Measurements from ENCODE around the gene MRPS2. TPM values are rescaled to one million over a fixed set of nuclear protein-coding genes. Genes with fewer than 3 reads are reported as not detected.
A peak's percentile ranks its signal among the peaks of the same experiment; 100 is the strongest.

MRPS2 gene
- total RNA-seq, 2 donors from 2014 or later: 29.9 to 48.6 TPM

- H3K27me3 Mint-ChIP-seq: no peaks in the 10 kb centered on the region
- H3K27ac Mint-ChIP-seq: no peak overlapping the region
- ATAC-seq (replicated peaks): no peak
- H3K4me1 Mint-ChIP-seq: no peaks in the 10 kb centered on the region
- no peak overlapping the region for H3K4me3 Mint-ChIP-seq
- H3K36me3 Mint-ChIP-seq (ENCODE audit: low read depth): peaks cover 6% of the 10 kb centered on the region
- no peaks in the 10 kb centered on the region for H3K9me3 Mint-ChIP-seq
Measured at GRCh38 chr9:135488013-135488330, 12.5 kb upstream of the MRPS2 start.

- Mint-ChIP-seq H3K27ac (no peak overlapping the region), H3K36me3 (ENCODE audit: low read depth) (peaks cover 6% of the 10 kb centered on the region), H3K4me1 (no peaks in the 10 kb centered on the region), H3K27me3 (no peaks in the 10 kb centered on the region), H3K4me3 (no peak overlapping the region), H3K9me3 (no peaks in the 10 kb centered on the region)
- ATAC-seq (replicated peaks): no peak
Measured at GRCh38 chr9:135488527-135488926, 12.0 kb upstream of the MRPS2 start.

GRCh38 chr9:135489188-135489906 lies 11.1 kb upstream of the MRPS2 start:
- Mint-ChIP-seq H3K4me1 (no peaks in the 10 kb centered on the region), H3K36me3 (ENCODE audit: low read depth) (peaks cover 6% of the 10 kb centered on the region), H3K4me3 (no peak overlapping the region), H3K9me3 (no peaks in the 10 kb centered on the region), H3K27ac (no peak overlapping the region), H3K27me3 (no peaks in the 10 kb centered on the region)
- no peak for ATAC-seq (replicated peaks)

- Mint-ChIP-seq H3K36me3 (ENCODE audit: low read depth) (peaks cover 2% of the 10 kb centered on the region), H3K4me3 (no peak overlapping the region), H3K4me1 (no peaks in the 10 kb centered on the region), H3K27ac (no peak overlapping the region), H3K9me3 (no peaks in the 10 kb centered on the region), H3K27me3 (peaks cover 5% of the 10 kb centered on the region)
- no peak for ATAC-seq (replicated peaks)
Measured at GRCh38 chr9:135490166-135490870, 10.2 kb upstream of the MRPS2 start.

GRCh38 chr9:135490980-135491464 lies 9.5 kb upstream of the MRPS2 start:
- no peak overlapping the region for H3K27ac Mint-ChIP-seq
- no peak for ATAC-seq (replicated peaks)
- no peaks in the 10 kb centered on the region for H3K4me1 Mint-ChIP-seq
- H3K27me3 Mint-ChIP-seq: peaks cover 5% of the 10 kb centered on the region
- H3K4me3 Mint-ChIP-seq: no peak overlapping the region
- H3K36me3 Mint-ChIP-seq (ENCODE audit: low read depth): no peaks in the 10 kb centered on the region
- no peaks in the 10 kb centered on the region for H3K9me3 Mint-ChIP-seq

GRCh38 chr9:135491764-135492163 lies 8.7 kb upstream of the MRPS2 start:
- H3K27me3 Mint-ChIP-seq: peaks cover 5% of the 10 kb centered on the region
- no peak for ATAC-seq (replicated peaks)
- no peak overlapping the region for H3K27ac Mint-ChIP-seq
- H3K36me3 Mint-ChIP-seq (ENCODE audit: low read depth): no peaks in the 10 kb centered on the region
- no peaks in the 10 kb centered on the region for H3K4me1 Mint-ChIP-seq
- H3K4me3 Mint-ChIP-seq: no peak overlapping the region
- H3K9me3 Mint-ChIP-seq: no peaks in the 10 kb centered on the region

GRCh38 chr9:135492886-135493669 lies 7.4 kb upstream of the MRPS2 start:
- no peaks in the 10 kb centered on the region for H3K36me3 Mint-ChIP-seq (ENCODE audit: low read depth)
- no peaks in the 10 kb centered on the region for H3K4me1 Mint-ChIP-seq
- no peak overlapping the region for H3K27ac Mint-ChIP-seq
- no peak overlapping the region for H3K4me3 Mint-ChIP-seq
- no peak for ATAC-seq (replicated peaks)
- H3K27me3 Mint-ChIP-seq: peaks cover 5% of the 10 kb centered on the region
- no peaks in the 10 kb centered on the region for H3K9me3 Mint-ChIP-seq

GRCh38 chr9:135494791-135495559 lies 5.5 kb upstream of the MRPS2 start:
- ATAC-seq (replicated peaks): no peak
- Mint-ChIP-seq H3K27me3 (peaks cover 5% of the 10 kb centered on the region), H3K27ac (no peak overlapping the region), H3K4me3 (no peak overlapping the region), H3K4me1 (no peaks in the 10 kb centered on the region), H3K9me3 (no peaks in the 10 kb centered on the region), H3K36me3 (ENCODE audit: low read depth) (no peaks in the 10 kb centered on the region)

- H3K9me3 Mint-ChIP-seq: no peaks in the 10 kb centered on the region
- no peaks in the 10 kb centered on the region for H3K4me1 Mint-ChIP-seq
- H3K27me3 Mint-ChIP-seq: peaks cover 5% of the 10 kb centered on the region
- H3K36me3 Mint-ChIP-seq (ENCODE audit: low read depth): peaks cover 22% of the 10 kb centered on the region
- H3K27ac Mint-ChIP-seq: no peak overlapping the region
- H3K4me3 Mint-ChIP-seq: peak overlapping the region; percentile 81
- no peak for ATAC-seq (replicated peaks)
Measured at GRCh38 chr9:135498381-135499126, 1.9 kb upstream of the MRPS2 start.

GRCh38 chr9:135499326-135500070 lies 984 bp upstream of the MRPS2 start:
- H3K36me3 Mint-ChIP-seq (ENCODE audit: low read depth): peaks cover 30% of the 10 kb centered on the region
- peak; percentile 47 for ATAC-seq (replicated peaks)
- H3K4me1 Mint-ChIP-seq: no peaks in the 10 kb centered on the region
- peak overlapping the region; percentile 81 for H3K4me3 Mint-ChIP-seq
- no peak overlapping the region for H3K27ac Mint-ChIP-seq
- no peaks in the 10 kb centered on the region for H3K9me3 Mint-ChIP-seq
- peaks cover 5% of the 10 kb centered on the region for H3K27me3 Mint-ChIP-seq

GRCh38 chr9:135500071-135500524 lies 384 bp upstream of the MRPS2 start:
- Mint-ChIP-seq H3K27ac (peak overlapping the region; percentile 78), H3K27me3 (peaks cover 2% of the 10 kb centered on the region), H3K36me3 (ENCODE audit: low read depth) (peaks cover 36% of the 10 kb centered on the region), H3K4me1 (no peaks in the 10 kb centered on the region), H3K9me3 (no peaks in the 10 kb centered on the region), H3K4me3 (peak overlapping the region; percentile 81)
- peak; percentile 3 for ATAC-seq (replicated peaks)

- H3K4me1 Mint-ChIP-seq: no peaks in the 10 kb centered on the region
- peaks cover 39% of the 10 kb centered on the region for H3K36me3 Mint-ChIP-seq (ENCODE audit: low read depth)
- no peak for ATAC-seq (replicated peaks)
- H3K9me3 Mint-ChIP-seq: no peaks in the 10 kb centered on the region
- H3K27ac Mint-ChIP-seq: peak overlapping the region; percentile 77
- H3K4me3 Mint-ChIP-seq: peak overlapping the region; percentile 81
- H3K27me3 Mint-ChIP-seq: no peaks in the 10 kb centered on the region
Measured at GRCh38 chr9:135501261-135502167, 1.0 kb downstream of the MRPS2 start.

Measured in activated T-helper 17 cell treated with anti-CD3 and anti-CD28 coated beads, Interleukin-2, amount 50 U/mL, for 72 hours (primary cell).